ENCODE data around the gene DIP2A.

DNA sequence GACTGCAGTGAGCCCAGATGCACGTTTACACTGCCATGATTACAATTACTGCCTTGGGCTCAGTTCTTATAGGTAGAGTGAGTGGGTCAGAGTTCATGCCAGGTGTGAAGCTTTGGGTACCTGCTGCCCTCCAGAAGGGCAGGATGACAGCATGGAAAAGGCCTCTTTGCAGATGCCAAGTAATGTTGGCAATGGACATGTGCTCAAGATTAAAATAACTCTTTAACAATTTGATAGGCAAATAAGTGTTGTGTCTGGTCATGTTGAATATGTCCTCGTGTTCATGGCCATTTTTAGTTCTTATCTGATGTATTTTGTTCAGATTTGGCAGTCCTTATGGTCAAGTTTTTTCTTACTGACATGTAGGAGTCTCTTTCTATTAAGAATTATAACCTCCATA lies 111.4 kb downstream of the DIP2A start:
- TF ChIP-seq CTCF (IDR thresholded peaks at IDR 0.05; ENCODE audit: low read depth, low read length) (no peak), POLR2A (IDR thresholded peaks at IDR 0.05; ENCODE audit: extremely low read depth, insufficient read length) (no peak), MAX (IDR thresholded peaks at IDR 0.05; ENCODE audit: low read depth, low read length) (no peak), MYC (IDR thresholded peaks at IDR 0.05; ENCODE audit: low read depth, low read length) (no peak)

Measured in NB4 (cell line).